Thoracic aorta (tissue), 2 donors: Measurements from ENCODE around the gene EOLA1. TPM values are rescaled to one million over a fixed set of nuclear protein-coding genes. Genes with fewer than 3 reads are reported as not detected.
A peak's percentile ranks its signal among the peaks of the same experiment; 100 is the strongest.
"Not testable (repeated sequence)": the region's sequence is repeated elsewhere in the genome, so short reads cannot be mapped to it uniquely, and the experiment has no call there.

Experiments used
- ATAC-seq: fragments of 150-250 bp; one replicate; pipeline ENCODE4 v1.8.0; 2017; ENCODE audit warnings: low read depth; ENCODE audit not compliant: insufficient number of reproducible peaks, low FRiP score
- DNase-seq: peaks from one replicate; pipeline ENCODE4 v3.0.0-alpha.2; 2020; ENCODE audit warnings: low spot score
- H3K27ac ChIP-seq, 2 donors: fragments of 200-600 bp; sonication (generic); 1 replicate in 1 of 2; 2 replicates in 1 of 2; pipeline ENCODE4 v1.5.1; 2016; ENCODE audit warnings: mild to moderate bottlenecking in 2 of 2, moderate library complexity in 2 of 2
- H3K27me3 ChIP-seq: fragments of 200-600 bp; sonication (generic); replicated peaks from 2 replicates; pipeline ENCODE4 v1.6.0; 2016; ENCODE audit warnings: mild to moderate bottlenecking; ENCODE audit not compliant: insufficient read depth
- H3K36me3 ChIP-seq: fragments of 200-600 bp; sonication (generic); one replicate; pipeline ENCODE4 v1.5.1; 2016
- H3K4me1 ChIP-seq, 2 donors: fragments of 200-600 bp; sonication (generic); 1 replicate in 1 of 2; 2 replicates in 1 of 2; pipeline versions ENCODE4 v1.5.1 to v1.6.0; 2016; ENCODE audit warnings: low read depth in 2 of 2, mild to moderate bottlenecking in 1 of 2; ENCODE audit not compliant: control insufficient read depth in 1 of 2
- H3K4me3 ChIP-seq: fragments of 200-600 bp; sonication (generic); 2 replicates; pipeline ENCODE4 v1.5.1; 2016; ENCODE audit warnings: mild to moderate bottlenecking
- H3K9me3 ChIP-seq: fragments of 200-600 bp; sonication (generic); 2 replicates; pipeline ENCODE4 v1.5.1; 2016
- total RNA-seq, 2 donors: library from RNA; depleted of rRNA; stranded (reverse); fragments of >200 nt; gene quantifications; one replicate each; pipeline versions ENCODE4 v1.1.0 to v1.2.3, GENCODE V29; 2016
- TF ChIP-seq, protein P1 (sequence below): fragments of 200-600 bp; sonication (generic); IDR thresholded peaks from one replicate; pipeline ENCODE4 v1.5.1; 2019; ENCODE audit warnings: antibody characterized with exemption

The EOLA1 gene
- total RNA-seq, 2 donors from 2014 or later = 22.2 to 22.6 TPM

DNA sequence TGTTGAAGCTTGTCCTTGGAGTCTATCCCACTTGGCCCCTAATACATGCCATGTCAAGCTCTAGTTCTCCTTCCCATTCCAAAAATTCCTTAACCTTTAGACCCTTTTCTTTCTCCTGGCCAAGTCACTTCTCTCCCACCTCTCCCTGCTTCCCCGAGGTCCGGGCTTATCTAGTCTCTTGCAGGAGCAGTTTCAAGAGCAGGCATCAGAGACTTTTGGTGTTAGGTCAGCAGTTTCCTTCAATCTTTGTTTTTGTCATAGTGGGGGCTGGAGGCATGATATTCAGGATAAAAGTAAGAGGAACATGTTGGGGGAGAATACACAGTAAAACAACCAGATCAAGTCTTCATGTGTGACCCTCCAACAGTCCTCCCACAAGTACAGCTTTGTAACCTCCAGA is 24.2 kb upstream of the EOLA1 start:
- no peak overlapping the region for H3K27ac ChIP-seq
- ATAC-seq = no peak
- no peaks in the 10 kb centered on the region for H3K9me3 ChIP-seq
- no peak for DNase-seq
- TF ChIP-seq, protein P1, sequence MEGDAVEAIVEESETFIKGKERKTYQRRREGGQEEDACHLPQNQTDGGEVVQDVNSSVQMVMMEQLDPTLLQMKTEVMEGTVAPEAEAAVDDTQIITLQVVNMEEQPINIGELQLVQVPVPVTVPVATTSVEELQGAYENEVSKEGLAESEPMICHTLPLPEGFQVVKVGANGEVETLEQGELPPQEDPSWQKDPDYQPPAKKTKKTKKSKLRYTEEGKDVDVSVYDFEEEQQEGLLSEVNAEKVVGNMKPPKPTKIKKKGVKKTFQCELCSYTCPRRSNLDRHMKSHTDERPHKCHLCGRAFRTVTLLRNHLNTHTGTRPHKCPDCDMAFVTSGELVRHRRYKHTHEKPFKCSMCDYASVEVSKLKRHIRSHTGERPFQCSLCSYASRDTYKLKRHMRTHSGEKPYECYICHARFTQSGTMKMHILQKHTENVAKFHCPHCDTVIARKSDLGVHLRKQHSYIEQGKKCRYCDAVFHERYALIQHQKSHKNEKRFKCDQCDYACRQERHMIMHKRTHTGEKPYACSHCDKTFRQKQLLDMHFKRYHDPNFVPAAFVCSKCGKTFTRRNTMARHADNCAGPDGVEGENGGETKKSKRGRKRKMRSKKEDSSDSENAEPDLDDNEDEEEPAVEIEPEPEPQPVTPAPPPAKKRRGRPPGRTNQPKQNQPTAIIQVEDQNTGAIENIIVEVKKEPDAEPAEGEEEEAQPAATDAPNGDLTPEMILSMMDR = no peak
- no peaks in the 10 kb centered on the region for H3K27me3 ChIP-seq
- H3K36me3 ChIP-seq = no peaks in the 10 kb centered on the region
- no peaks in the 10 kb centered on the region for H3K4me1 ChIP-seq
- H3K4me3 ChIP-seq = no peak overlapping the region

DNA sequence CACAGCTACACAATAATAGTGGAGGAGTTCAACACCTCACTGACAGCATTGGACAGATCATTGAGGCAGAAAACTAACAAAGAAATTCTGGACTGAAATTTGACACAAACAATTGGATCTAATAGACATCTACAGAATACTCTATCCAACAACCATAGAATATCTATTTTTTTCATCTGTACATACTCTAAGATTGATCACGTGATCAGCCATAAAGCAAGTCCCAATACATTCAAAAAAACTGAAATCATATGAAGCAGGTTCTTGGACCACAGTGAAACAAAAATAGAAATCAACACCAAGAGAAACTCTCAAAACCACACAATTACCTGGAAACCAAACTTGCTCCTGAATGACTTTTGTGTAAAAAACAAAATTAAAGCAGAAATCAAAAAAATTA is 23.5 kb upstream of the EOLA1 start:
- no peak overlapping the region for H3K4me3 ChIP-seq
- no peaks in the 10 kb centered on the region for H3K4me1 ChIP-seq
- H3K9me3 ChIP-seq = no peaks in the 10 kb centered on the region
- no peak for DNase-seq
- H3K27ac ChIP-seq = no peak overlapping the region
- TF ChIP-seq, protein P1 = no peak
- H3K27me3 ChIP-seq = no peaks in the 10 kb centered on the region
- no peak for ATAC-seq
- no peaks in the 10 kb centered on the region for H3K36me3 ChIP-seq

DNA sequence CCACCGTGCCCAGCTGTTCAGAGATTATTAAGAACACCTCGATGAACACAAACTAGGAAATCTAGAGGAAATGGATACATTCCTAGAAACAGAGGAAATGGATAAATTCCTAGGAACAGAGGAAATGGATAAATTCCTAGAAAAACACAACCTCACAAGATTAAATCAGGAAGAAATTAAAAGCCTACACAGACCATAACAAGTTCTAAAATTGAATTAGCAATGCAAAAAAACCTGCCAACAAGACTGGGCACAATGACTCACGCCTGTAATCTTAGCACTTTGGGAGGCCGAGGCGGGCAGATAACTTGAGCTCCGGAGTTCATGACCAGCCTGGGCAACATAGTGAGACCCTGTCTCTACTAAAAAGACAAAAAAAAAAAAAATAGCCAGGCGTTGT is 22.6 kb upstream of the EOLA1 start:
- TF ChIP-seq, protein P1 = no peak
- H3K27ac ChIP-seq = no peak overlapping the region
- no peak overlapping the region for H3K4me3 ChIP-seq
- no peak for DNase-seq
- H3K9me3 ChIP-seq = no peaks in the 10 kb centered on the region
- no peaks in the 10 kb centered on the region for H3K4me1 ChIP-seq
- H3K27me3 ChIP-seq = no peaks in the 10 kb centered on the region
- H3K36me3 ChIP-seq = no peaks in the 10 kb centered on the region
- ATAC-seq = no peak

DNA sequence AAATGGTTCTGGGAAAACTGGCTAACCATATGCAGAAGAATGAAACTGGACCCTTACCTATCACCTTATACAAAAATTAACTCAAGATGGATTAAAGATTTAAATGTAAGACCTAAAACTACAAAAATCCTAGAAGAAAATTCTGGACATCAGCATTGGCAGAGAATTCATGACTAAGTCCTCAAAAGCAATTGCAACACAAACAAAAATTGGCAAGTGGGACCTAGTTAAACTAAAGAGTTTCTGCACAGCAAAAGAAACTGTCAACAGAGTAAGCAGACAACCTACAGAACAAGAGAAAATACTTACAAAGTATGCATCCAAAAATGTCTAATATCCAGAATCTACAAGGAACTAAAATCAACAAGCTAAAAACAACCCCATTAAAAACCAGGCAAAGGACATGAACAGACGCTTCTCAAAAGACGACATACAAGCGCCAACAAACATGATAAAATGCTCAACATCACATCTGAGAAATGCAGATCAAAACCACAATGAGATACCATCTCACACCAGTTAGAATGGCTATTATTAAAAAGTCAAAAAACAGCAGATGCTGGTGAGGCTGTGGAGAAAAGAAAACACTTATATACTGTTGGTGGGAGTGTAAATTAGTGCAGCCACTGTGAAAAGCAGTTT is 20.1 kb upstream of the EOLA1 start:
- H3K9me3 ChIP-seq, H3K36me3 ChIP-seq, H3K4me1 ChIP-seq, H3K27ac ChIP-seq, H3K4me3 ChIP-seq, H3K27me3 ChIP-seq, ATAC-seq, DNase-seq: not testable (repeated sequence)

DNA sequence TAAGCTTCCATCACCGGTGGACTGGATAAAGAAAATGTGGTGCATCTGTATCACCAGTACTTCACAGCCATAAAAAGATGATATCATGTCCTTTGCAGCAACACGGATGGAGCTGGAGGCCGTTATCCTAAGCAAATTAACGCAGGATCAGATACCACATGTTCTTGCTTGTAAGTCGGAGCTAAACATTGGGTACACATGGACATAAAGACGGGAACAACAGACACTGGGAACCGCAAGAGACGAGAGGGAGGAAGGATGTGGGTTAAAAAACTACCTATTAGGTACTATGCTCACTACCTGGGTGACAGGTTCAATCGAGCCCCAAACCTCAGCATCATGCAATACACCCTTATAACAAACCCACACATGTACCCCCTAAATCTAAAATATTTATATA is 19.4 kb upstream of the EOLA1 start:
- Histone ChIP-seq H3K9me3 (no peaks in the 10 kb centered on the region), H3K4me3 (no peak overlapping the region), H3K4me1 (no peaks in the 10 kb centered on the region), H3K27me3 (no peaks in the 10 kb centered on the region), H3K27ac (no peak overlapping the region), H3K36me3 (no peaks in the 10 kb centered on the region)
- no peak for ATAC-seq
- no peak for DNase-seq
- TF ChIP-seq, protein P1 = no peak

DNA sequence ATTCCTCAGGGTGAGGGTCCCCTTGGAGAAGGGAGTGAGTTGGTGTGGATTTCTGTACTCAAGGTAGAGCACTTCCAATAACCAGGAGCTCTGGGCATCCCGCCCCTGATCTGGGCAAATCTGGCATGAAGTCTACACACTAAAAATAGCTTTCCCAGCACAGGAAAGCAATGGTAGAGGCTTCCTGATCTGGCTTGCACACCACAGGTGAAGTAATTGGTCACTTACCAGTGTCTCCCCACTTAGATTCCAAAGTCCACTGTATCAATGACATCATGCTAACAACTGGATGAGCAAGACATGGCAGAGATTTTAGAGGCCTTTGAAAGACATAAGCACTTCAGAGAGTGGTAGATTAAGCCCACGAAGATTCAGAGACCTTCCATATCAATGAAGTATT is 17.9 kb upstream of the EOLA1 start:
- no peaks in the 10 kb centered on the region for H3K9me3 ChIP-seq
- ATAC-seq = no peak
- TF ChIP-seq, protein P1 = no peak

DNA sequence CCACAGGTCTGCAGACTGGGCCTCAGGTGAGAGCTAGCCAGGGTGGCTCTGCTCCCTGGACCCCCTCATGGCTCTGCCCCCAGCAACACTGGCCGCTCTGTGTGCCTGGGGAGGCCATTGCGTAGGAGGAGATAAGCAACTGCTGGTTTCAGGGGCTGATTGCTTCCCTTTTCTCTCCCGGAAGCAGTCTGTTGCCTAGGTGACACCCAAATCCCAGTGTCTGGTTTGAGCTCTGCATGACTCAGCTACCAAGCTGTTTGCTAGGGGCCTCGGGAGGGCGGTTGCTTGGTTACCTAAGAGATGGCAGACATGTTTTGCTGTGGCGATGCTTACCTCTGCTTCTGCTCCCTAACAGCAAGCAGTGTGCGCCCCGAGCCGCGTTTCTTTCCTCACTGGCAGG is 15.4 kb upstream of the EOLA1 start:
- not testable (repeated sequence) for H3K4me3 ChIP-seq, H3K36me3 ChIP-seq, H3K9me3 ChIP-seq, ATAC-seq, H3K4me1 ChIP-seq, H3K27ac ChIP-seq, H3K27me3 ChIP-seq
- peak; percentile 12 for DNase-seq

More for the DNA sequence above, 17.9 kb upstream of the EOLA1 start:
- no peaks in the 10 kb centered on the region for H3K36me3 ChIP-seq
- no peak overlapping the region for H3K27ac ChIP-seq
- H3K4me3 ChIP-seq = no peak overlapping the region
- no peaks in the 10 kb centered on the region for H3K27me3 ChIP-seq
- H3K4me1 ChIP-seq = no peaks in the 10 kb centered on the region
- no peak for DNase-seq

DNA sequence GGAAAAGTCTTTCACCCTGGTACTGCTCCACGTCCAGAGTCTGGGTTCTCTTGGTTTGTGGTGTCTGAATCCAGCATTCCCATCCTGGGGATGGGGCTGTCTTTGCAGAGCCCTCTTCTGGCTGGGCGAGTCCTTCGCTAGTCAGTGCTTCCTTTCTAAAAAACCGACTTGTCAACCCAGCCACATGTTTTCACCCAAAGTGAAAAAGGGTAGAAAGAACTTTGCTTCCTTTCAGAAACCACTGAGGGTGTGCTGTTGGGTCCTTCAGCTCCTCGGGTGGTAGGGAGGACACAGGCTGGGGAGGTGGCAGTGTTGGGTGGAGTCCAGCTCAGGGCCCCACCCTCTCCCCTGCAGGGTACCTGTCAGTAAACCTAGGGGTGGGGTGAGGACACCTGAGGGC is 14.9 kb upstream of the EOLA1 start:
- H3K27me3 ChIP-seq, H3K9me3 ChIP-seq, H3K4me3 ChIP-seq, DNase-seq, H3K36me3 ChIP-seq, H3K4me1 ChIP-seq, ATAC-seq: not testable (repeated sequence)
- peak overlapping the region; percentile 50 to 66 for H3K27ac ChIP-seq
